SH-SY5Y (cell line): Measurements from ENCODE around the gene GALNS.

Source experiments
- GATA2 ChIP-seq: IDR thresholded peaks from 2 replicates; pipeline ENCODE4 v1.6.1; 2011; ENCODE audit warnings: mild to moderate bottlenecking, low read depth, low read length
- GATA3 ChIP-seq: IDR thresholded peaks from 2 replicates; pipeline ENCODE4 v1.6.1; 2011; ENCODE audit warnings: low read depth, mild to moderate bottlenecking, low read length, moderate library complexity

GRCh38 chr16:88807626-88808453 lies 48.9 kb downstream of the GALNS start:
- TF ChIP-seq GATA3, result no peak
- TF ChIP-seq GATA2, result no peak
